DMS53 treated with DMSO at 0.1 percent for 48 hours (cell line): ENCODE data around the gene CXCR1.
"Not testable (repeated sequence)": the region's sequence is repeated elsewhere in the genome, so short reads cannot be mapped to it uniquely, and the experiment has no call there.

ENCODE experiments used
- DNase-seq: peaks from one replicate; lab custom pipeline; 2025; ENCODE audit not compliant: unreplicated experiment; lab: John Stamatoyannopoulos, UW

The CXCR1 gene

DNA sequence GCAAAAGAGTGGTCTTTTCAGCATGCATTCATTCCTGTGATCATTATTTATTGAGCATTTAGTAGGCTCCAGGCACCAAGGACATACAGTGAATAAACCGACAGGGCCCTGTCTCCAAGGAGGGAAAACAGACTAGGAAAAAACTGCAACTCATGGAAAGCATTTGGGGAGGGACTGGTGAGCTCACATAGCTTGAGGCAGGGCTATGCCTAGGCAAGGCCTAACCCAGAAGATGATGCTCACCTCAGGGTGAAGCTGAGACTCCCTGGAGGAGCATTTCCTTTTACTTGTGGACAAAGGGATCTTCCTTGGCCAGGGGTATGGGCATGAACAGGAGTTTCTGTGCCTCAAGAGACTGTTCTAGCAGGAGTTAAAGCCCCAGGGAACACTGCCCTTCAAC, 3.9 kb downstream of the CXCR1 start:
- no peak for DNase-seq

DNA sequence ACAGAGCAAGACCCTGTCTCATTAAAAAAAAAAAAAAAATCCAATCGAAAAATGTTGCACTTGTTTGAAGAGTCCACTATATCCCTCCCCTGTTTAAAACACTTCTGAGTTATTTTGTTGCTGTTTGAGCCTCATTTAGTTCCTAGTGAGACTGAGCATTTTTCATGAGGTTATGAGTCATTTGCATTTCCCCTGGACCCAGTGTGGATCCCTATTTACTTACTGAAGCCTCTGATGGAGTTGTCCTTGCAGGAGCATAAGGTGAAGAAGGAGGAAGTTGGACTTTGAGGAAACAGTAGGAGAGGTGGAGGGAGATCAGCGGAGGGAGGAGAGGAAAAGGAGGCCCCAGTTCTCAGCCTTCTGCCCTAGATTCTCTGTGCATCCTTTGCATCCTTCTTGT, 5.1 kb downstream of the CXCR1 start:
- no peak for DNase-seq

DNA sequence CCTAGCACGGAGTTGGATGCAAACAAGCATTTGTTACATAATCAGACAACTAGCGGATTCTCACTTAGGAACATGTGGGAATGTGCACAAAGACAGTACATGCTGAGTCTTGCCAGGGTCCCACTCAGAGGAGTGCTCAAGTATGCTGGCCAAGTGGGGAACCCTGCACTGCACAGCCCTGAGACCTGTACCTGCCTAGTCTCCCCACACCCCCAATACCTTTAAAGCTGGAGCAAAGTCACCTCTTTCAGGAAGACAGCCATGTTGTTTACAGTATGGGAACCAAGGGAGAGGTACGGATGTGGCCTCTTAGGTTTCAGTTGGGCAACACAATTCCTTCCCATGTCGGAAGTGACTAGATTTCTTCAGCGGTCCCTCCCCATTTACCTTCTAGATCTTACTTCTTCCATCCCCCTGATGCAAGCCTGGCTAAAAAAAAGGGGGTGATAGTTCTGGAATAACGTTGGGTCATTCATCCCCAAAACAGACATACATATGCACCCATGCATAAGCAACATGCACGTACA, 10.7 kb downstream of the CXCR1 start:
- DNase-seq, result no peak

DNA sequence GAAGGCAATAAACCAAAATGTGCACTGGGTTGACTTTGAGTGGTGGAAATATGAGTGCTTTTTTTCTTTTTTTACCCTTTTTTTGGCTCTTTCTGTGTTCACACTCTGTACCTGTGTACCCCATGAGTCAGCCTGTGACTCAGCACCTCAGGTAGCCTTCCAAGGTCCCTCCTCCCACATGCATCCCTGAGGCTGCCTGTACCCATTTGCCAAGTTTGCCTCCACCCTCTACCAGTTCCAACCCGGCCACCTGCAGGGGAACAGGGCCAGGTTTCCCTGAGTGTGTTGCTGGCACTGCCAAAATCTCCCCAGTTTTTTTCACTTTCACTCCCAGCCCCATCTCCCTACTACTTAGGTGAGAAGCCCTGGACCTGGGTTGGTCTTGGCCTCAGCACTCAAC, 14.0 kb downstream of the CXCR1 start:
- DNase-seq, result no peak

DNA sequence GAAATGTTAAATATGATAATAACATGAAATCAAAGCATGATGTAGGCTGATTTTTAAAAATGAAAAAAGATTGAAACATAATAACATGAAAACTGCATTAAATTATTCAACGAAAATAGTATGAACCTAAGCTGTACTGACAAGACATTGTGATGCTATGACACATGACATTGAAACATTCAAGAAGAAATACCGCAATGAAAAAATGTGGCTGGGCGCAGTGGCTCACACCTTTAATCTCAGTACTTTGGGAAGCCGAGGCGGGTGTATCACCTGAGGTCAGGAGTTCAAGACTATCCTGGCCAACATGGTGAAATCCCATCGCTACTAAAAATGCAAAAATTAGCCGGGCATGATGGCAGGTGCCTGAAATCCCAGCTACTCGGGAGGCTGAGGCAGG, 14.6 kb downstream of the CXCR1 start:
- no peak for DNase-seq

DNA sequence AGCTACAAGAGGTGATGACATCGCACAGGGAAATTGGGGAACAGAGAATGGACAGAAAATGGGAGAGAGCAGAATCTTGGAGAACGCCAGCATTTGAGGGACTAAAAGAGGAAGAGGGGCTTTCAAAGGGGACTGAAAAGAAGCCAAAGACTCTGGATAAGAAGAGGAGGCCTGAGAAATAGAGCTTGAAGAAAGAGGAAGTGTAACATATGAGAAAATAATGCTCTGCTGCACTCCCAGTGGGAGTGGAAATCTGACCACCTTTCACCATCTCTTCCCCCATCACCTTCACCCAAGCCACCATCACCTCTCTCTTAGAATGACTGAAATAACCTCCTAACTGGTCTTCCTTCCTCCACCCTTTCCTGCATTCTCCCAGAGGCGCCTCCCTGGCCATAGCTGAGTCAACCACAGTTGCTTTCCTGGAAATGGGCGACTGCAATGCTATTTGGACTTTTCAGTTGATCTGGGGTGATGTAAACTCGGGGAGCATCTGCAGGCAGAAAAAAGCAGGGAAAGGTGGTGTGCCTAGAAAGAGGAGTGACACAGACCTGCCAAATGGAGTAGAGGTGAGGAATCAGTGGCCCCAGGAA, 16.8 kb downstream of the CXCR1 start:
- DNase-seq, result no peak

DNA sequence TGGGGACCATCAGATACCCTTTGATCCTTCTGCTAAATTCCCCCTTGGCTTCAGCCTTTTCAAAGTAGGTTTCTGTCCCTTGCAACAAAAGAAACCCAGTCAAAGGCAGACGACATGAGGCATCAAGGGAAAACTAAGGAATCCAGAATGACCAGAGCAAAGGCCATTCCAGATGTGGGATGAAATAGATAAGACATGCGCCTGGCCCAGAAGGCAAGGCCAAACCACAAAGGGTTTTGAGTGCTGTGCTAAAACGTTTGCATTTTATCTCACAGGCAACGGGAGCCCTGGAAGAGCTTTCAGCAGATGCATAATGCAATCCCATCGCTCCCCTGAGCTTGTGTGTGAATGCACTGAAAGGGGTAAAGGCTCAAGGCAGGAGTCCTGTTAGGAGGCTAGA, 17.7 kb downstream of the CXCR1 start:
- DNase-seq, result no peak

DNA sequence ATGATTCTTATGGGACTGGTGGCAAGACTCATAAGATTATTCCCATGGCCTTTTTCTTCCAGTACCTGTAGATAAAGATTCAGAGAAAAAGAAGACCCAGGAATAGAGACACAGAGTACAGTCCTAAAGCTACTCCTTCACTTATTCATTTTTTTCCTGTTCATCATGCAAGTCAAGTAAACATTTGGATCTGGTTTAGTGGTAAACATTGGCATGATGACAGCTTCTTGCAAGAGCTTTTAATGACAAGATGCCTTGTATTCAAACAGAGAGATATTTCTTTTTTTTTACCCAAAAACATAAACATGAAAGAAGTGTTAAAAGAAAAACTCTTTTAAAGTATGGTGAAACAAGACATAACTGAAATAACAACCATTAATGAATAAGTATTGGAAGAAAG, 20.7 kb downstream of the CXCR1 start:
- DNase-seq, result no peak

DNA sequence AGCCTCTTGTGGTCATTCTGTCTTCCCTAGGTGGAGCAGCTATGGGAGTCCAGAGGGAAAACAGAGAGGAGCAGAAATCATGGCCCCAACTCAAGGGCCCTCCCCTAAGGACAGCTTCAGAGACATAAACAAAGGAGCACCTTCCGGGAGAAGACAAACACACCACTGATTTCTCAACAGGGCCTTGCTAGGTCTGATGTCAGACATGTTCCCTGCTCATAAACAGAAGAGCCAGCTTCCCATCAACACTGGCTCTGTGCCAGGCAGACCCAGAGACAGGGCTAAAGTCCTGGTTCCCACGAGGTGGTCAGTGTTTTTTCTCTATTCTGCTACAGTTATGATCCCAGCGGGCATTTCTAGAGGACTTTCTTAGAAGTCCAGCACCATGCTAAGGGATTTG, 21.6 kb downstream of the CXCR1 start:
- no peak for DNase-seq

DNA sequence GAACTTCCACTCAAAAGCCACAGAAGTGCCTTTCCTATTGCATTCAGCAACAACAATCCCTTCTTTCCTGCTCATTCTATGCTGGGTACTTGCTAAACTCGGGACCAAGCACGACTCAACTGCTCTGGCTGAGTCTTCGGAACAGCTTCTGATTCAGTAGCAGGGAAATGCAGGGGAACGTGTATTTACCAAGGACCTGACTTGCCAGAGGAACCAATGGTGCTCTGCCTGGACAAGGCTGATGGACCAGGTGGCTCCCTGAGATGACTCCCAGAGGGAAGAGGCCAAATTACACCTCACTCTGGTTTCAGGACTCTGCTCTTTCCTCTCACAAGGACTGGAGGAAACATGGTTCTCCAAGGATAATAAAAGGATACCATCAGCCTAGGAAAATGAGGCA, 28.7 kb downstream of the CXCR1 start:
- no peak for DNase-seq

DNA sequence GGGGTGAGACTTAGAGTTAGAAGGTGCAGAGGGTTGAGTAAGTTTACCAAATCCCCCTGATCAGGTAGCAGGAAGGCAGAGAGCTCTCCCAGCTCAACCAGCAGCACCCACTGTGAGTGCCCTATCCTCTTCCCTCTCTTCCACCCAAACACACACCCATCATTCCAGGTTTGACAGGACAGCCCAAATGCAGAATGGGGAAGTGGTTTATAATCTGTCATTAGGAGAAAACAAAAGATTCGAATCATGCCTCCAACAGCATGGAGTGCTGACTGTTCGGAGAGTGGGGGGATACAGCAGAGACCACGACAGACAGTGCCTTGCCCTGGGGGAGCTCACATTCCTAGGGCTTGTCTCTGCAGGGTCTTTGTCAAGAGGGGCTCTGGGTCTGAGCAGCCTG, 29.2 kb downstream of the CXCR1 start:
- no peak for DNase-seq

DNA sequence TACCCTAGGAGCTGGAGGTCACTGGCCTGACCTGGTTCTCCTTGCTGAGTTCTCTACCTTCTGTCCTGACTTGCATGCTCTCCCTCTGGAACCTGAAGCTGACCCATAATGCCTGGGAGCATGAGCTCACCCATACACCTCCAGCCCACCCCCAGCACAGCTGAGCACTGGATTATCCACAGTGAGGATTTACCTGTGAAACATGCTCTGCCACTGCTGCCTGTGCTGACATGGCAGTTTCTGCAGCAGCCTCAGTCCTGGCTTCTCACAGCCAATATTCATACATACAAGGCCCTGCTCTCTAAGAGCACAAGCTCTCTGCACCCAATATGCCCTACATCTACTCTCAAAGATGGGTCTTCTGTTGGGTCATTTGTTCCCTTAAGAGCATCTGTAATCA, 35.9 kb downstream of the CXCR1 start:
- no peak for DNase-seq

DNA sequence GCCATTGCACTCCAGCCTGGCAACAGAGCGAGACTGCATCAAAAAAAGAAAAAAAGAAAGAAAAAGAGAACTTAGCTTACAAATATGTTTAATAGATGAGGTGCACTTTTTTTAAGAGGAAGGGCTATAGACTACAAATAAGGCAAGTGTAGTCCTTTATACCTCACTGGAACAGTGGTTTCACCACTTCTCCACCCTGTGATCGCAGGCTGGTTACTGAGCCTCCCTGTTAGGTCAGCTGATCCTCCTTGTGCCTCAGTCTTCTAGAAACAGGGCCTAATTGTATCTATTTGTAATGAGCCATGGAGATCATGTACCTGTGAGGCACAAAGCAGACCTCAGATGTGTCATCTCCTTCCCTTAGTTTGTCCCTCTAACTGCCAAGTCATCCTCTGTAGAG, 36.4 kb downstream of the CXCR1 start:
- no peak for DNase-seq

DNA sequence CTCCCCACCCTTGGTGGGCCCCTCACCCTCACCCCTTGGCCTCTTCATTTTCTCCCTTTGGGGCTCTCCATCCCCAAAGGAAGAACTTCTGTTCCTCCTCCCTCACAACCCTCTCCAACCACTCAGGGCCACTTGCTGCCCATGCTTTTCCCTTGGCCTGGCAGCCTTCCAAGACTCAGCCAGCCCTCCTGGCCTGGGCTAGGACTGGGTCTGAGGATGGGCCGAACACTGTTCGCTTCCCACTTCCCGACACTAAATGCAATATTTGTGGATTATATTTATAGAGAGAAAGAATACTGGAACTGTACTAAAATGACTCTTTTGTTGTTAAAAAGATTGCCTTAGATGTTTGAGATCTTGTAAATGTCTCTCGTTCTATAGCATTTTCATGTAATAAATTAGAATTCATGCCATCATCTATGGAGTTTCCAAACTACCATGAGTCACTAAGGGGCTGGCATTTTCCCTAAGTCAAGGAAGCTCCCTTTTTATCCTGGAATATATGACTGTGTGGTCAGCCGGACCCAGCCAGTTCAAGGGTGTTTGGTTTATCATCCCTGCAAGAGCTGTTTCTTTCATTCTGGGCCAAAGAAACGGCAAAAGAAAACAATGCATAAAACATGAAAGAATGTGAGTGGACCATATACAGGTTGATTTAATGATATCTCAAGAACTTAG, 37.2 kb downstream of the CXCR1 start:
- no peak for DNase-seq

DNA sequence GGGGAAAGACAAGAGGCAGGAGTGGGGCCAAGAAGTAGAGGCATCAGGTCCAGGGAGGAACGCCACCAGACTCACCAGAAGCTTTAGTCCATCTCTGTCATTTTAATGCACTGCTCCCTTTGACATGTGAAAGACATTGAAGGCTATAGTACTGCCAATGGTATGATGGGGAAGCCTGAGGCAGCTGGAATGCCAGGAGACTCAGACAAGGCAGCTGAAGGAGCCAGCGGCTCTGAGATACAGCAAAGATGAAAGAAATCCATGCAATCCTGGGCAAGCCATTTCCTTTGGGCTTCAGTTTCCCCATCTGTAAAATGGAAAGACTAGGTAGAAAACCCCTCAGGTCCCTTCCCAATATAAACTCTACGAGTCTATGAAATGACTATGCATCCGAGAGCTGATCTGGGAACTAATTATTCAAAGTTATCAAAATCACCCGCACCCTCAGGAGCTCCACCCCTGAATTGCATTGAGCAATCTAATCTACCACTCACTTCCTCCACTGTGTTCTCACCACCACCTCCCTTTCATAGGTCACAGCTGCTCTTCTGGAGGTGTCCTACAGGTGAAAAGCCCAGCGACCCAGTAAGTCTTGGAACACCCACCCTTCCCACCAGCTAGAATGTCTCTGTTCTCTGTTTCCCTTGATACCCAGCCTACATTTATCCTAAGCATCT, 37.8 kb downstream of the CXCR1 start:
- DNase-seq, result no peak

DNA sequence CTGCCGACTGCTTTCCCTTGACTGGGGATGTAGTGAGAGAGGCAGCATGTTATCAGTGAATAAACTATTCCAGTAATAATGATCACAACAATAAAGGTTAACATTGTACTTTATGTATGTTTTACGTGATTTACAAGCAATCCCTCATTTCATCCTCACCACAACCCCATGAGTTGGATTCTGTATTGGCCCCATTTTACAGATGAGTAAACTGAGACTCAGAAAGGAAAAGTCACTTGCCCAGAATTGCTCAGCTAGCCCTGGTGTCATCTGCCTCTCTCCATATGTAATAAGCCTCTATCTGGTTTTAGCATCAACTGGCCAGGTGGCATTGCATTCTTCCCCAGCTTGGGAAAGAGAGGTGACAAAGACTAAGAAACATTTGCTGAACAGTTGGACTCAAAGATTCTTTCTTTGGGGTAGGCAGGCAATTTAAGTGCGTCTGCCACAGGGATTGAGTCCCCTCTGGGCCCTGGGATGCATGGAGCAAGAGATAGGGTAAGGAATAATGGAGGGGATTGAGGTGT, 38.8 kb downstream of the CXCR1 start:
- no peak for DNase-seq

DNA sequence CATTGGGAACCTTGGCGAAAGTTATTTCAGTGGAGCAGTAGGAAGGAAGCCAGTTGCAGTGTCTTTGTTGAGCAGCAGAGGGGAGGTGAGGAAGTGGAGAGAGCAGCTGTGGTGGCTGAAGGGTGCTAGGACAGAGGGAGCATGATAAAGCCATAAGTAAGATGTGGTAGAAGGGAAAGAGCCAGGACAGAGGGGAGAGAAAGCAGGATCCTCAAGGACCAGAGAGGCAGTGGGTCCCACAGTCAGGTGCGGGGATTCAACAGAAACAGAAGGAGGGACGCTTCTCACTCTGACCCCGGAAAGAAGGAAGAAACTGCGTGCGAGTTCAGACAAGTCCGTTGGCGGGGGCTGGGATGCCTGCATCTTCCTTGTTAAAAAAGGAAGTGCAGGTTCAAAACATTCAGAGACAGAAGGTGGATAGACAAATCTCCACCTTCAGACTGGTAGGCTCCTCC, 41.1 kb downstream of the CXCR1 start, which contains the start of gene CXCR2:
TSS of gene CXCR2 (plus strand) at position 403 of the 455 bp plus-strand sequence. CDS start 8,774 bp downstream, outside the sequence.
- no peak for DNase-seq

DNA sequence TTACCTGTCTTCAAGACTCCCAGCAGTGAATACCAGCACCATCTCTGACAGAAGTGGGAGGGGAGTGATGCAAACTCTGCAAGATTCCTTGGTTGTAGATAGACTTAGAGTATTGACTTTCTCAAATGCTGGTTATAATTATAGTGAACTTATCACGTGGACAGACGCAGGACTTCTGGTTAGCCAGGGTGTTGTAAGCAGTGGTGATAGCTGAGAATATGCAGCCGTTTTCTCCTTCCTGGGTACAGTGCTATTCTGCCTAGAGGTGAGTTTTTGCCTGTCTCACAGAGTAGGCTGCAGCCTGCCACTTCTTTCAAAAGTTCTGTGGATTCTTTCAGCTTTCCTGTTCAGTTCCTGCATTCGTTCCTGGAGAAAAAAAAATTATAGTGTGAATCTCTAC, 41.7 kb downstream of the CXCR1 start:
- no peak for DNase-seq

DNA sequence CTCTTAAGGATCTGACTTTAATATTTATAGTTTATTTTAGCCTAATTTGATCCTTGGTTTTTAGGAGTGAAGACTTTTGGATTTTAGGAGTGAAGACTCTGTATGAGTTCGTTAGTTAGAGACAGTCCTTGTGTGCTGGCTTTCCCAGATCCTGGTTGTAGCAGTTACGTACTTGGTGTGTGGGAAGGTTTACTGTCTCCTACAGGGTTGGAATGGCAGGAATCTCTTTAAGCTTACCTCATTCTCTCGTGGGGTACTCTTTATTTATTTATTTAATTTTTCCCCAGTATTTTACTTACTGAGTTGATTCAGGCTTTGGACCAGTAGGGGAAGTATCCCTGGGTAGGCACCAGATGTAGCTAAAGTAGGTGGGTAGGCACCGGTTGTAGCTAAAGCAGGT, 42.8 kb downstream of the CXCR1 start:
- no peak for DNase-seq

DNA sequence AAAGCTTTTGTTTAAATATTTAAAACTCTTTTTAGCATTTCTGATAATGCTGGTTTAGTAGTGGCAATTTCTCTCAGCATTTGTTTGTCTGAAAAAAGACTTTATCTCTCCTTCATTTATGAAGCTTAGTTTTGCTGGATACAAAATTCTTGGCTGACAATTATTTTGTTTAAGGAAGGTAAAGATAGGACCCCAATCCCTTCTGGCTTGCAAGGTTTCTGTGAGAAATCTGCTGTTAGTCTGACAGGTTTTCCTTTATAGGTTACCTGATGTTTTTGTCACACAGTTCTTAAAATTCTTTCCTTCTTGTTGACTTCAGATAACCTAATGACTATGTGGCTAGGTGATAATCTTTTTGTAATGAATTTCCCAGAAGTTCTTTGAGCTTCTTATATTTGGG, 44.5 kb downstream of the CXCR1 start:
- not testable (repeated sequence) for DNase-seq

DNA sequence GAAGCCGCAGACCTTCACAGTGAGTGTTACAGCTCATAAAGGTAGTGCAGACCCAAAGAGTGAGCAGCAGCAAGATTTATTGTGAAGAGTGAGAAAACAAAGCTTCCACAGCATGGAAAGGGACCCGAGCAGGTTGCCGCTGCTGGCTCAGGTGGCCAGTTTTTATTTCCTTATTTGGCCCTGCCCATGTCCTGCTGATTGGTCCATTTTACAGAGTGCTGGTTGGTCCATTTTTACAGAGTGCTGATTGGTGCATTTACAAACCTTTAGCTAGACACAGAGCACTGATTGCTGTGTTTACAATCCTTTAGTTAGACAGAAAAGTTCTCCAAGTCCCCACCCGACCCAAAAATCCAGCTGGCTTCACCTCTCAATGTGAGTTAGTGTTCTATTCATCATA, 45.0 kb downstream of the CXCR1 start:
- not testable (repeated sequence) for DNase-seq
